ENCODE measurements around the gene CPSF2.
"Not testable (repeated sequence)": the region's sequence is repeated elsewhere in the genome, so short reads cannot be mapped to it uniquely, and the experiment has no call there.

The CPSF2 gene

GRCh38 chr14:92161521-92161920, 39.8 kb downstream of the CPSF2 start:
- no peak for DNase-seq

- no peak for DNase-seq
Observed at GRCh38 chr14:92164958-92165357, 43.2 kb downstream of the CPSF2 start.

- no peak for DNase-seq
Observed at GRCh38 chr14:92173668-92174067, 51.9 kb downstream of the CPSF2 start.

- DNase-seq, result no peak
Observed at GRCh38 chr14:92175811-92176210, 54.0 kb downstream of the CPSF2 start.

- no peak for DNase-seq
Observed at GRCh38 chr14:92176476-92176875, 54.7 kb downstream of the CPSF2 start.

GRCh38 chr14:92179178-92179577, 57.4 kb downstream of the CPSF2 start:
- not testable (repeated sequence) for DNase-seq

DNA sequence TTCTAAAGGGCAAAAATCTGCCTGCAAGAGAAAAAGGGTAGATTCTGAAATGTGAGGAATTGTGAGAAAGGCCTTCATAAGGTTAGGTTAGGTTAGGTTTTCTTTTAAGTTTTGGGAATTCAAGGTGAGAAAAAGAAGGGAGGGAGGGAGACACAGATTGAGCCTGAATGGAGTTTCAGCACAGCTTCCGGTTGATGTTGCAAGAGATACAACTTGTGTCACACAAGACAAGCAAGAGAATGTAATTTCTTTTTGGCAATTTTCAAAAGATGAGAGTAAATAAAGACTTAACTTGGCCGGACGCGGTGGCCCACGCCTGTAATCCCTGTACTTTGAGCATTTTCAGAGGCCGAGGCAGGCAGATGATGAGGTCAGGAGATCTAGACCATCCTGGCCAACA, 63.8 kb downstream of the CPSF2 start:
- DNase-seq, result no peak

DNA sequence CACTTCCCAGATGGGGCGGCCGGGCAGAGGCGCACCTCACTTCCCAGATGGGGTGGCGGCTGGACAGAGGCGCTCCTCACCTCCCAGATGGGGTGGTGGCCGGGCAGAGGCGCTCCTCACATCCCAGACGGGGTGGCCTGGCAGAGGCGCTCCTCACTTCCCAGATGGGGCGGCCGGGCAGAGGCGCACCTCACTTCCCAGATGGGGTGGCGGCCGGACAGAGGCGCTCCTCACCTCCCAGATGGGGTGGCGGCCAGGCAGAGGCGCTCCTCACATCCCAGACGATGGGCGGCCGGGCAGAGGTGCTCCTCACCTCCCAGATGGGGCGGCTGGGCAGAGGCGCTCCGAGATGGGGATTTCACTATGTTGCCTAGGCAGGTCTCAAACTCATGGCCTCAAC, 65.8 kb downstream of the CPSF2 start:
- DNase-seq, result not testable (repeated sequence)

- DNase-seq, result no peak
Observed at GRCh38 chr14:92190768-92191167, 69.0 kb downstream of the CPSF2 start.

GRCh38 chr14:92198804-92199203, 77.0 kb downstream of the CPSF2 start:
- no peak for DNase-seq

GRCh38 chr14:92199763-92200162, 78.0 kb downstream of the CPSF2 start:
- no peak for DNase-seq

DNA sequence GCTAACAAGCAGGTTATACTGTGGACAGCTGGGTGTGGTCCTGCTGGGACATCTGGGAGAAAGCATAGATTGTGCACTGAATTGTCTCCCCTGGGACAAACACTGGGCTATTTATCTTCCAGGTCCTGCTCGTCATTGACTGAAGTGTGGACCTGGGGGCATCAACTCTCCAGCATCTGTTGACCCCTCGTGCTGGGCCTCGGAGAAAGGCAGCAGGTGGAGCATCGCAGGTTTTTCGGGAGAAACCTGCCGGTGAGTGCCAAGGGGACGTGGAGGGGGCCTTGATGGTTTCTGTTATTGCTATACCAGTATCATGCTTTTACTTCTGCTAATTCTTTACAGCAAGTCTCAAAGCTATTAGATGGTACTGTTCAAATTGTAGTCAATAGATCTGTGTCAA, 81.3 kb downstream of the CPSF2 start:
- no peak for DNase-seq

- no peak for DNase-seq
Observed at GRCh38 chr14:92204792-92205191, 83.0 kb downstream of the CPSF2 start.

DNA sequence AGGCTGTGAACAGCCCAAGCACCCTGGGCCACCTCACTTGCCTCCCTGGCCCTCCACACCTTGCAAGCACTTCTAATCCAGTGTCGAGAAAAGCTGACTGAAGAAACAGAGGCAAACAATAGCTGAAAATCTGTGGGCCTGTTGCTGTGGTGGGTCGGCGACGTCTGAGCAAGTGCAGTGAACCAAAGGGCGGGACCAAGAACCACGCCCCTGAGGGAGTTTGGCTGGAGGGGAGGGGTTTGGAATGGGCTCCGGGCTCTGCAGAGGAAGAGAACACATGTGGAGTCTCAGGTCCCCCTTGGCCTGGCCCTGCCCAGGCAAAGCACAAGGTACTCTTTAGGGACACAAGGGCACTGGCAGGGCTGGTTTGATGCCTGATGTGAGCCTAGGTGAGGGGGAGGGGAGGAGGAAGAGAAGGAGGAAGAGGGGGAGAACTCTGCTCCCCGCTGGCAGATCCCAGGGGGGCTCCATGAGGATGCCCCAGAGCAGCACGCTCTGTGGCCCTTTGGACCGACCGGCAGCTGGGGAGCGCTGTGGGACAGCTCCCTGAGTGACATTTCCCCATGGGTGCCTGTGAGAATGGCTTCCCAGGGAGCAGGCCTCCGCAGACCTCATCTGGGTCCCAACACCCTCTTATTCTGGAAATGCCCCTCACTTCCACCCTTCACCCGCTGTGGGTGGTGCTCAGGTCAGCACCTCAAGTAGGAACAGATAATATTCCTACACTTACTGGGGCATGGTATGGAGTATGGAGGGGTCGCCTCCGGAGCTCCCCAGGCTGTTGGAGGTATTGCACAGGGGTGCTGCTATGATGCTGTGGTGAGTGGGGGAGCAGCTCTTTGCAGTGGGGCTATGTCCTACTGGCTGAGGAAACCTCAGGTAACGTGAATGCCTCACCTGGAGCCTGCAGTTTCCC, 85.5 kb downstream of the CPSF2 start:
- DNase-seq, result no peak

GRCh38 chr14:92207928-92208265, 86.1 kb downstream of the CPSF2 start:
- DNase-seq, result no peak

DNA sequence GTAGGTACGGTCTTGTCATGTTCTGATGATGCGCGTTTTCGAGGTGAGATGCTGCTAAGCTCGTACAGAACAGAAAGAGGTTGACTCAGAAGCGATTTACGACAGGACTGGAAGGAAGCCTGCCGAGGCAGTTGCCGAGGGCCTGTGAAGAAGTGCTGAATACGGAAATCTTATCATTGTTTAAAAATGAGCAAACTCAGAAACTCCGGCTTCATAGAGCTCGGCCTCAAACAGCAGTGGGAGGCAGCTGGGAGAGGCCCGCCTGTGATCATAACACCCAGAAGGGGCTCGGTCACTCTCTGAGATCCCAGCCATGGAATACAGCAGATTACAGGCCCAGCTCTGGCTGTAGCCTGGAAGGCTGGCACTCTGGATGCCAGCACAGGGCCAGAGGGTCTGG, 87.4 kb downstream of the CPSF2 start:
- no peak for DNase-seq

GRCh38 chr14:92213125-92213524, 91.4 kb downstream of the CPSF2 start:
- not testable (repeated sequence) for DNase-seq

GRCh38 chr14:92215579-92215978, 93.8 kb downstream of the CPSF2 start:
- DNase-seq, result no peak

- no peak for DNase-seq
Observed at GRCh38 chr14:92217936-92218335, 96.2 kb downstream of the CPSF2 start.
